GM19240 (cell line): ENCODE measurements around the gene RASGEF1B.

ENCODE experiments used
- DNase-seq: peaks from one replicate; pipeline ENCODE4 v3.0.0; 2011; ENCODE audit warnings: low spot score; ENCODE audit not compliant: insufficient read length

Gene RASGEF1B

GRCh38 chr4:81466841-81467671 lies 4.7 kb downstream of the RASGEF1B start:
- DNase-seq, result no peak

- DNase-seq, result no peak
These were observed 6.0 kb downstream of the RASGEF1B start for GRCh38 chr4:81465406-81466340.

- DNase-seq, result no peak
These were observed 10.9 kb downstream of the RASGEF1B start for GRCh38 chr4:81460834-81461233.

- DNase-seq, result no peak
These were observed 11.5 kb downstream of the RASGEF1B start for GRCh38 chr4:81460191-81460701.

GRCh38 chr4:81459228-81459627 lies 12.5 kb downstream of the RASGEF1B start:
- DNase-seq, result no peak

- no peak for DNase-seq
These were observed 13.7 kb downstream of the RASGEF1B start for GRCh38 chr4:81457921-81458520.

GRCh38 chr4:81457345-81457744 lies 14.4 kb downstream of the RASGEF1B start:
- no peak for DNase-seq

- no peak for DNase-seq
These were observed 15.8 kb downstream of the RASGEF1B start for GRCh38 chr4:81455897-81456296.

- no peak for DNase-seq
These were observed 16.8 kb downstream of the RASGEF1B start for GRCh38 chr4:81454948-81455347.

GRCh38 chr4:81454499-81454898 lies 17.2 kb downstream of the RASGEF1B start:
- DNase-seq, result no peak

- no peak for DNase-seq
These were observed 18.7 kb downstream of the RASGEF1B start for GRCh38 chr4:81453024-81453423.

GRCh38 chr4:81452452-81453006 lies 19.2 kb downstream of the RASGEF1B start:
- no peak for DNase-seq

- no peak for DNase-seq
These were observed 22.7 kb downstream of the RASGEF1B start for GRCh38 chr4:81449015-81449414.

GRCh38 chr4:81447566-81448229 lies 24.0 kb downstream of the RASGEF1B start:
- no peak for DNase-seq

- no peak for DNase-seq
These were observed 25.1 kb downstream of the RASGEF1B start for GRCh38 chr4:81446634-81447033.

- DNase-seq, result no peak
These were observed 26.5 kb downstream of the RASGEF1B start for GRCh38 chr4:81445196-81445595.

GRCh38 chr4:81442484-81443085 lies 29.1 kb downstream of the RASGEF1B start:
- no peak for DNase-seq

GRCh38 chr4:81440949-81441348 lies 30.8 kb downstream of the RASGEF1B start:
- DNase-seq, result no peak

- DNase-seq, result no peak
These were observed 34.6 kb downstream of the RASGEF1B start for GRCh38 chr4:81436941-81437574.

GRCh38 chr4:81436096-81436495 lies 35.6 kb downstream of the RASGEF1B start:
- no peak for DNase-seq
